HEK293 (cell line): ENCODE data around the gene FOXK2.
"Not testable (repeated sequence)": the region's sequence is repeated elsewhere in the genome, so short reads cannot be mapped to it uniquely, and the experiment has no call there.

ENCODE experiments used
- CTCF ChIA-PET: fragments of 350-600 bp; formaldehyde crosslinking; extraction: SDS; loops from one replicate; lab custom pipeline; 2021; ENCODE audit warnings: antibody characterized with exemption; lab: Yijun Ruan, JAX
- POLR2A ChIA-PET: fragments of 300-600 bp; formaldehyde crosslinking; extraction: SDS; loops from one replicate; lab custom pipeline; 2020; ENCODE audit warnings: antibody characterized with exemption, inconsistent platforms; lab: Yijun Ruan, JAX
- H3K27ac ChIP-seq: fragments of 200-500 bp; sonication (Bioruptor generic); 2 replicates; pipeline ENCODE4 v1.5.1; 2014; ENCODE audit warnings: low read depth, low read length, control low read depth, inconsistent platforms; ENCODE audit errors: extremely low read depth
- H3K36me3 ChIP-seq, 2 experiments: fragments of 200-500 bp in 1 of 2; sonication (Bioruptor generic) in 1 of 2; 1 replicate in 1 of 2; 2 replicates in 1 of 2; pipeline ENCODE4 v1.5.1; 2014 to 2017; ENCODE audit warnings: inconsistent platforms in 2 of 2, low read length in 2 of 2; ENCODE audit not compliant: control insufficient read depth in 2 of 2, insufficient read depth in 1 of 2
- H3K4me1 ChIP-seq: fragments of 200-500 bp; sonication (Bioruptor generic); 2 replicates; pipeline ENCODE4 v1.5.1; 2014; ENCODE audit warnings: mild to moderate bottlenecking, low read length, inconsistent platforms; ENCODE audit not compliant: control insufficient read depth, insufficient read depth
- H3K4me3 ChIP-seq: 2 replicates; pipeline ENCODE4 v1.5.1; 2011; ENCODE audit warnings: low read depth, mild to moderate bottlenecking, control low read depth, low read length, moderate library complexity
- H3K9me3 ChIP-seq: fragments of 200-500 bp; sonication (Bioruptor generic); 2 replicates; pipeline ENCODE4 v1.5.1; 2014; ENCODE audit warnings: low read depth, low read length, inconsistent platforms; ENCODE audit not compliant: control insufficient read depth, insufficient read depth
- EGR2 ChIP-seq: fragments of 450-650 bp; formaldehyde crosslinking; IDR thresholded peaks from 2 replicates; pipeline ENCODE4 v1.5.1; 2016; ENCODE audit warnings: low read depth, missing biosample characterization, missing genetic modification characterization
- GLI2 ChIP-seq: fragments of 450-650 bp; formaldehyde crosslinking; IDR thresholded peaks from 2 replicates; pipeline ENCODE4; 2017; ENCODE audit warnings: missing biosample characterization, missing genetic modification characterization, low read depth, borderline replicate concordance
- GLIS2 ChIP-seq: fragments of 450-650 bp; formaldehyde crosslinking; IDR thresholded peaks from 2 replicates; pipeline ENCODE4 v1.5.1; 2016; ENCODE audit warnings: missing biosample characterization, missing genetic modification characterization
- SCRT1 ChIP-seq: fragments of 450-650 bp; formaldehyde crosslinking; IDR thresholded peaks from 2 replicates; pipeline ENCODE4 v1.5.1; 2016; ENCODE audit warnings: missing biosample characterization, missing genetic modification characterization, borderline replicate concordance
- ZFHX2 ChIP-seq: fragments of 450-650 bp; formaldehyde crosslinking; conservative IDR thresholded peaks from 2 replicates; pipeline ENCODE4 v1.5.1; 2016; ENCODE audit warnings: missing biosample characterization, missing genetic modification characterization
- ZIC2 ChIP-seq: fragments of 450-650 bp; formaldehyde crosslinking; IDR thresholded peaks from 2 replicates; pipeline ENCODE4 v1.5.1; 2016; ENCODE audit warnings: missing biosample characterization, missing genetic modification characterization
- ZNF138 ChIP-seq: fragments of 450-650 bp; formaldehyde crosslinking; IDR thresholded peaks from 2 replicates; pipeline ENCODE4 v1.5.1; 2016; ENCODE audit warnings: missing biosample characterization, missing genetic modification characterization, borderline replicate concordance
- ZNF146 ChIP-seq: fragments of 450-650 bp; formaldehyde crosslinking; IDR thresholded peaks from 2 replicates; pipeline ENCODE4 v1.5.1; 2016; ENCODE audit warnings: missing biosample characterization, missing genetic modification characterization
- ZNF184 ChIP-seq: fragments of 450-650 bp; IDR thresholded peaks from 2 replicates; pipeline ENCODE4 v1.5.1; 2018; ENCODE audit warnings: missing biosample characterization, mild to moderate bottlenecking, missing genetic modification characterization
- ZNF341 ChIP-seq: fragments of 450-650 bp; formaldehyde crosslinking; IDR thresholded peaks from 2 replicates; pipeline ENCODE4; 2016; ENCODE audit warnings: low read depth, missing biosample characterization, missing genetic modification characterization
- ZNF548 ChIP-seq: fragments of 450-650 bp; formaldehyde crosslinking; IDR thresholded peaks from 2 replicates; pipeline ENCODE4 v1.5.1; 2016; ENCODE audit warnings: missing biosample characterization, missing genetic modification characterization
- ZNF560 ChIP-seq: fragments of 450-650 bp; formaldehyde crosslinking; IDR thresholded peaks from 2 replicates; pipeline ENCODE4 v1.5.1; 2017; ENCODE audit warnings: missing biosample characterization, missing genetic modification characterization, borderline replicate concordance
- ZNF701 ChIP-seq: fragments of 450-650 bp; formaldehyde crosslinking; IDR thresholded peaks from 2 replicates; pipeline ENCODE4 v1.5.1; 2016; ENCODE audit warnings: missing biosample characterization, missing genetic modification characterization
- ZNF830 ChIP-seq: fragments of 450-650 bp; IDR thresholded peaks from 2 replicates; pipeline ENCODE4 v1.5.0; 2018; ENCODE audit warnings: missing biosample characterization, missing genetic modification characterization, low read depth, mild to moderate bottlenecking, moderate library complexity
- TF ChIP-seq, protein P1 (sequence below): fragments of 450-650 bp; formaldehyde crosslinking; IDR thresholded peaks from 2 replicates; pipeline ENCODE4 v1.5.1; 2016; ENCODE audit warnings: missing biosample characterization, missing genetic modification characterization
- TF ChIP-seq, protein P2 (sequence below): fragments of 450-650 bp; formaldehyde crosslinking; IDR thresholded peaks from 2 replicates; pipeline ENCODE4 v1.5.1; 2016; ENCODE audit warnings: missing biosample characterization, missing genetic modification characterization
- TF ChIP-seq, protein P3 (sequence below): fragments of 450-650 bp; formaldehyde crosslinking; IDR thresholded peaks from 2 replicates; pipeline ENCODE4 v1.5.1; 2016; ENCODE audit warnings: missing biosample characterization, missing genetic modification characterization

Gene FOXK2

DNA sequence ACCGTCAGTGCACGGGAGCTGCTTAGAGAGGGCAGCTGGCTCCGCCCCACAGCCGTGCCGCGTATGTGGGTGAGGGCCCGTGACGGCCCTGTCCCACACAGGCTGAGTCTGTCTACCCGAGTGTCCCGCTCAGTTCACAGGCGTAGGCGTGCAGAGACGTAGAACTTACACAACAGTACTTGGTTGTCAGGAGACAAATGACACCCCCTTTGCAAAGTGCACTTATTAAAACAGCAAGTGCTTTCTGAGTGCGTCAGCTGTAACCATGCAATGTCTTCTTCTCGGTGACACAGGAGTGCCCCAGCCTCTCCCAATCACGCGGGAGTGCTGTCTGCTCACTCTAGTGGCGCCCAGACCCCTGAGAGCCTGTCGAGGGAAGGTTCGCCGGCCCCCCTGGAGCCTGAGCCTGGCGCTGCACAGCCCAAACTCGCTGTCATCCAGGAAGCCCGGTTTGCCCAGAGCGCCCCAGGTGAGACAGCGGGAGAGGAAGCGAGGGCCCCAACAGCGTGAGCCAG lies 64.2 kb downstream of the FOXK2 start:
- 0 out of 2 replicates have a peak overlapping the region, but pooled peaks have one; percentile 31 for H3K27ac ChIP-seq
- POLR2A ChIA-PET, result no interaction called here
- no peak for TF ChIP-seq ZNF701
- no peak for TF ChIP-seq ZNF146 (tag by site-specific recombination)
- no peak for TF ChIP-seq SCRT1 (tag by site-specific recombination)
- no peak for TF ChIP-seq GLIS2 (tag by site-specific recombination)
- no peak for TF ChIP-seq ZNF548 (tag by site-specific recombination)
- peak; percentile 63; the same call in 1 of the 2 replicates for TF ChIP-seq ZFHX2 (tag by site-specific recombination)
- TF ChIP-seq ZNF184 (tag by site-specific recombination), result no peak
- TF ChIP-seq GLI2 (tag by site-specific recombination), result no peak
- TF ChIP-seq, protein P1, sequence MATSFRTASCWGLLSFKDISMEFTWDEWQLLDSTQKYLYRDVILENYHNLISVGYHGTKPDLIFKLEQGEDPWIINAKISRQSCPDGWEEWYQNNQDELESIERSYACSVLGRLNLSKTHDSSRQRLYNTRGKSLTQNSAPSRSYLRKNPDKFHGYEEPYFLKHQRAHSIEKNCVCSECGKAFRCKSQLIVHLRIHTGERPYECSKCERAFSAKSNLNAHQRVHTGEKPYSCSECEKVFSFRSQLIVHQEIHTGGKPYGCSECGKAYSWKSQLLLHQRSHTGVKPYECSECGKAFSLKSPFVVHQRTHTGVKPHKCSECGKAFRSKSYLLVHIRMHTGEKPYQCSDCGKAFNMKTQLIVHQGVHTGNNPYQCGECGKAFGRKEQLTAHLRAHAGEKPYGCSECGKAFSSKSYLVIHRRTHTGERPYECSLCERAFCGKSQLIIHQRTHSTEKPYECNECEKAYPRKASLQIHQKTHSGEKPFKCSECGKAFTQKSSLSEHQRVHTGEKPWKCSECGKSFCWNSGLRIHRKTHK (tag by site-specific recombination), result no peak
- no peak for TF ChIP-seq ZNF138 (tag by site-specific recombination)
- TF ChIP-seq, protein P2, sequence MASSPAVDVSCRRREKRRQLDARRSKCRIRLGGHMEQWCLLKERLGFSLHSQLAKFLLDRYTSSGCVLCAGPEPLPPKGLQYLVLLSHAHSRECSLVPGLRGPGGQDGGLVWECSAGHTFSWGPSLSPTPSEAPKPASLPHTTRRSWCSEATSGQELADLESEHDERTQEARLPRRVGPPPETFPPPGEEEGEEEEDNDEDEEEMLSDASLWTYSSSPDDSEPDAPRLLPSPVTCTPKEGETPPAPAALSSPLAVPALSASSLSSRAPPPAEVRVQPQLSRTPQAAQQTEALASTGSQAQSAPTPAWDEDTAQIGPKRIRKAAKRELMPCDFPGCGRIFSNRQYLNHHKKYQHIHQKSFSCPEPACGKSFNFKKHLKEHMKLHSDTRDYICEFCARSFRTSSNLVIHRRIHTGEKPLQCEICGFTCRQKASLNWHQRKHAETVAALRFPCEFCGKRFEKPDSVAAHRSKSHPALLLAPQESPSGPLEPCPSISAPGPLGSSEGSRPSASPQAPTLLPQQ, result no peak
- TF ChIP-seq, protein P3, sequence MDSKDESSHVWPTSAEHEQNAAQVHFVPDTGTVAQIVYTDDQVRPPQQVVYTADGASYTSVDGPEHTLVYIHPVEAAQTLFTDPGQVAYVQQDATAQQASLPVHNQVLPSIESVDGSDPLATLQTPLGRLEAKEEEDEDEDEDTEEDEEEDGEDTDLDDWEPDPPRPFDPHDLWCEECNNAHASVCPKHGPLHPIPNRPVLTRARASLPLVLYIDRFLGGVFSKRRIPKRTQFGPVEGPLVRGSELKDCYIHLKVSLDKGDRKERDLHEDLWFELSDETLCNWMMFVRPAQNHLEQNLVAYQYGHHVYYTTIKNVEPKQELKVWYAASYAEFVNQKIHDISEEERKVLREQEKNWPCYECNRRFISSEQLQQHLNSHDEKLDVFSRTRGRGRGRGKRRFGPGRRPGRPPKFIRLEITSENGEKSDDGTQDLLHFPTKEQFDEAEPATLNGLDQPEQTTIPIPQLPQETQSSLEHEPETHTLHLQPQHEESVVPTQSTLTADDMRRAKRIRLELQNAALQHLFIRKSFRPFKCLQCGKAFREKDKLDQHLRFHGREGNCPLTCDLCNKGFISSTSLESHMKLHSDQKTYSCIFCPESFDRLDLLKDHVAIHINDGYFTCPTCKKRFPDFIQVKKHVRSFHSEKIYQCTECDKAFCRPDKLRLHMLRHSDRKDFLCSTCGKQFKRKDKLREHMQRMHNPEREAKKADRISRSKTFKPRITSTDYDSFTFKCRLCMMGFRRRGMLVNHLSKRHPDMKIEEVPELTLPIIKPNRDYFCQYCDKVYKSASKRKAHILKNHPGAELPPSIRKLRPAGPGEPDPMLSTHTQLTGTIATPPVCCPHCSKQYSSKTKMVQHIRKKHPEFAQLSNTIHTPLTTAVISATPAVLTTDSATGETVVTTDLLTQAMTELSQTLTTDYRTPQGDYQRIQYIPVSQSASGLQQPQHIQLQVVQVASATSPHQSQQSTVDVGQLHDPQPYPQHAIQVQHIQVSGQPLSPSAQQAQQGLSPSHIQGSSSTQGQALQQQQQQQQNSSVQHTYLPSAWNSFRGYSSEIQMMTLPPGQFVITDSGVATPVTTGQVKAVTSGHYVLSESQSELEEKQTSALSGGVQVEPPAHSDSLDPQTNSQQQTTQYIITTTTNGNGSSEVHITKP (tag by site-specific recombination), result no peak
- TF ChIP-seq ZNF560, result no peak
- TF ChIP-seq ZNF341 (tag by site-specific recombination), result no peak
- TF ChIP-seq ZNF830 (tag by site-specific recombination), result no peak
- TF ChIP-seq ZIC2, result no peak
- peak; percentile 71 for TF ChIP-seq EGR2
- H3K4me1 ChIP-seq, result no peaks in the 10 kb centered on the region
- no peaks in the 10 kb centered on the region for H3K9me3 ChIP-seq
- CTCF ChIA-PET, result no interaction called here
- peaks cover 44 to 72% of the 10 kb centered on the region in 2 experiments for H3K36me3 ChIP-seq
- no peak overlapping the region for H3K4me3 ChIP-seq

DNA sequence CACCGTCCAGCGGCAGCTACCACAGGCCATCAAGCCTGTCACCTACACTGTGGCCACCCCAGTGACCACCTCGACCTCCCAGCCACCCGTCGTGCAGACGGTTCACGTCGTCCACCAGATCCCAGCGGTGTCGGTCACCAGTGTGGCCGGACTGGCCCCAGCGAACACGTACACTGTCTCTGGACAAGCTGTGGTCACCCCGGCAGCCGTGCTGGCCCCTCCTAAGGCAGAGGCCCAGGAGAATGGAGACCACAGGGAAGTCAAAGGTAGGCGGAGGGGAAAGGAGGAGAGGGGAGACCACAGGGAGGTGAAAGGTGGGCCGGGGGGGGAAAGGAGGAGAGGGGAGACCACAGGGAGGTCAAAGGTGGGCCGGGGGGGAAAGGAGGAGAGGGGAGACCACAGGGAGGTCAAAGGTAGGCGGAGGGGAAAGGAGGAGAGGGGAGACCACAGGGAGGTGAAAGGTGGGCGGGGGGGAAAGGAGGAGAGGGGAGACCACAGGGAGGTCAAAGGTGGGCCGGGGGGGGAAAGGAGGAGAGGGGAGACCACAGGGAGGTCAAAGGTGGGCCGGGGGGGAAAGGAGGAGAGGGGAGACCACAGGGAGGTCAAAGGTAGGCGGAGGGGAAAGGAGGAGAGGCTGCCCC lies 66.5 kb downstream of the FOXK2 start:
- H3K4me3 ChIP-seq, POLR2A ChIA-PET, H3K4me1 ChIP-seq, CTCF ChIA-PET, H3K27ac ChIP-seq, H3K9me3 ChIP-seq: not testable (repeated sequence)
- H3K36me3 ChIP-seq, result peaks cover 52 to 80% of the 10 kb centered on the region in 2 experiments
